HL-60/S4 treated with retinoic acid at 250 ng/mL for 4 days and 3 days (cell line): ENCODE results near the gene AIRE.
"Not testable (repeated sequence)": the region's sequence is repeated elsewhere in the genome, so short reads cannot be mapped to it uniquely, and the experiment has no call there.

Experiments used
- in situ Hi-C: fragments of 300-500 bp; cut with MboI; formaldehyde crosslinking; loops from 2 replicates; pipeline ENCODE4 v1.7.0; 2022; ENCODE audit warnings: low sequenced_read_pairs

Gene AIRE

GRCh38 chr21:44265734-44266270, 19.9 kb upstream of the AIRE start:
- in situ Hi-C loops: no loop called here

GRCh38 chr21:44267655-44268142, 18.0 kb upstream of the AIRE start:
- in situ Hi-C loops: no loop called here

GRCh38 chr21:44269090-44269489, 16.6 kb upstream of the AIRE start:
- in situ Hi-C loops: no loop called here

- in situ Hi-C loops: no loop called here
Measured at GRCh38 chr21:44271558-44272283, 14.0 kb upstream of the AIRE start.

- in situ Hi-C loops: no loop called here
Measured at GRCh38 chr21:44272284-44272858, 13.3 kb upstream of the AIRE start.

- in situ Hi-C loops: no loop called here
Measured at GRCh38 chr21:44273046-44273445, 12.6 kb upstream of the AIRE start.

- in situ Hi-C loops: no loop called here
Measured at GRCh38 chr21:44275041-44275440, 10.6 kb upstream of the AIRE start.

- in situ Hi-C loops: no loop called here
Measured at GRCh38 chr21:44279354-44280260, 6.1 kb upstream of the AIRE start.

GRCh38 chr21:44281801-44282200, 3.9 kb upstream of the AIRE start:
- in situ Hi-C loops: no loop called here

GRCh38 chr21:44282370-44282769, 3.3 kb upstream of the AIRE start:
- in situ Hi-C loops: no loop called here

GRCh38 chr21:44283211-44283785, 2.4 kb upstream of the AIRE start:
- in situ Hi-C loops: not testable (repeated sequence)

GRCh38 chr21:44283948-44284347, 1.7 kb upstream of the AIRE start:
- in situ Hi-C loops: no loop called here

- in situ Hi-C loops: no loop called here
Measured at GRCh38 chr21:44286086-44286715, 525 bp downstream of the AIRE start.

- in situ Hi-C loops: no loop called here
Measured at GRCh38 chr21:44286716-44287632, 1.3 kb downstream of the AIRE start.

GRCh38 chr21:44288251-44289110, 2.8 kb downstream of the AIRE start:
- in situ Hi-C loops: no loop called here

GRCh38 chr21:44289381-44290010, 3.8 kb downstream of the AIRE start:
- in situ Hi-C loops: no loop called here

GRCh38 chr21:44290327-44291077, 4.8 kb downstream of the AIRE start:
- in situ Hi-C loops: no loop called here
